Inferior parietal cortex (tissue), 1 donor: ENCODE data around the gene MACROD1.

Experiments
- DNase-seq: peaks from one replicate; pipeline ENCODE4 v3.0.0-alpha.2; 2016; ENCODE audit errors: extremely low spot score

The MACROD1 gene

GRCh38 chr11:64152841-64153691, 12.8 kb downstream of the MACROD1 start:
- DNase-seq = peak; percentile 69

GRCh38 chr11:64151337-64151736, 14.6 kb downstream of the MACROD1 start:
- DNase-seq = no peak

DNA sequence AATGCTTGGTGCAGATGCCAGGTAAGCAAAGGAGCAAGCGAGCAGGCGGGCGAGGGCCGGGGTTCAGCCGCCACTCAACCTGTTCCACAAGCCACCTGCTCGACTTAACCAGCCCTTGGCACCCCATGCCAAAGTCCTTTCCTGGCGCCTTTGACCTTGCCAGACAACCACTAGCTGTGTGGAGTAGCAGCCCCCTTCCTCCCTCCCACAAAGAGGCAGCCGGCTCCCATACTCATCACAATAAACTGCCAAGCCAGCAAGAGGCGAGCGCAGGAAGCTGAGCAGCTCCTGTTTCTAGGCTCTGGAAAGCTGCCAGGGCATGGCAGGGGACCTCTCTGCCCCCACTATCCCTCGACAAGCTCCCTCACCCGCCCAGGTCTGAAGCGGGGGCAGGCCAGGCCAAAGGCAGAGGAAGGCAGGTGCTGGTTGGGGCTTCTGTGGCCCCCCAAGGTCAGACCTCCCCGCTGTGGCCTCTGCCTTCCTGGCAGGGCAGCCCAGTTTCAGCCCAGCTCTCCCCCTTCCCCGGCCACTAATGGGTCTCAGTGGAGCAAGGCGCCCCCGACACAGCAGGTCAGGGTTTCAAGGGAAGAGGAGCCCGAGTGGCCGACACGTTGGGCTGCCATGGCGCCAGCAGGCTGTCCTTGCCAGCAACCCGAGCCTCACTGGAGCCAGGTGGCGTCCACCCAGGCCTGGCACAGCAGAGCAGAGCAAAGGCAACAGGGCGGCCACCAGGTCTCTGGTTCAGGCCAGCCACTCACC, 15.3 kb downstream of the MACROD1 start:
- DNase-seq = no peak

GRCh38 chr11:64150051-64150450, 15.9 kb downstream of the MACROD1 start:
- no peak for DNase-seq

GRCh38 chr11:64148917-64149617, 16.8 kb downstream of the MACROD1 start:
- no peak for DNase-seq

DNA sequence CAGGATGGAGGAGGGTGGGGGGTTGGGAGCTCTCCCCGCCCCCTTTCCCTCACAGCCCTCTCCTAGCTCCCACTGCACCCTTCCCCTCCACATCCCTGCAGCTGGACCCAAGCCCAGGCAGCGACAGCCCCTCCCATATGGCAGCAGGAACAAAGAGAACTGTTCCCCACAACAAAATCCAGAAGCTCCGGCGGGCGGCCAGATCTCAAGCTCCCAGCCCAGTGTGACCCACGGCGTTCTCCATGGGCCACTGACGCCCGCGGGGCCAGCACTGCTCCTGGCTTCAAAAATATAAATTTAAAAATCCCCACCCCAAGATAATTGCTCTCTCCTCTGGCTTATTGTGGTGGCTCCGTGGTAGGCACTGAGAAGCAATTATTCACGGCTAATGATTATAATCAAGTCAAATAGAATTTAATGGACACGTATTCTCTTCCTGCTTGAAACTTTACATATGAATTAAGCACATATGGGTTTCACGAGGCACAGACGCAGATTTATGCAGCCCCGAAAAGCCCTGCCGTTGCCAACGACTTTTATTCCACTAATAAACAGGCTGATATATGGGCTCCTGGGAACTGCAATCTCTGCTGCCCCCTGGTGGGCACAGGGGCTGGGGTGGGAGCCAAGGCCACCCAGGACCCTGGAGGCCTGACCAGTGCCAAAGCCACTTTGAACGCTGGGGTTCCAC, 17.5 kb downstream of the MACROD1 start:
- DNase-seq = peak; percentile 90

GRCh38 chr11:64146036-64146955, 19.6 kb downstream of the MACROD1 start:
- peak; percentile 35 for DNase-seq

GRCh38 chr11:64144587-64145472, 21.1 kb downstream of the MACROD1 start:
- no peak for DNase-seq

DNA sequence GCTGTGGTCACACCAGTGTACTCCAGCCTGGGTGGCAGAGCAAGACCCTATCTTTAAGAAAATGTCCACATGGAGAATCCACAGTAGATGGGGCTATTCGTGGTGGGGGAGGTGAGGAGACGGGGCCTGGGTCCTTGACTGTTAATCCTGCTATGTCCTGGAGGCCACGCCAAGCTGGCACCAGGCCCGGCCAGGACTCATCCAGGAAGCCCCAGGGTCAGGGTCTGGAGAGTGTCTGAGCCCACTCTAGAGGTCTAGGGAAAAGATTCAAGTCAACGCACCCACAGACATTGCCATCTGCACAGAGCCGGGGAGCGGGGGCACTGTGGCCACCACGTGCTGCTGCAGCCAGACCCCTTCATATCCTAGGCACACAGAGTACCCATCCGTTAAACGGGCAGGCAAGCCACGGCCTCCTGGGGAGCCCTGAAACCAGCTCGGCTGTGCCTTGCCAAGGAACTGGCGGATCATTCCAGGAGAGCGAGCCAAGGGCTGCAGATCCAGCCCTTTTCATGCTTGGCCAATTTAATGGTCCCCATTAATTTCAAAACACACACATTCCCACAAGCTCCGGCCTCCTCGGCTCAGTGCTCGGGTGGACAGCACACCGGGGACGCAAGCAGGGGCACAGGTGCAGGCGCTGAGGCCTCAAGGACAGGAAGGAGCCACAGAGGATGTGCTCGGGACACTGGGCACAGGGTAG, 24.7 kb downstream of the MACROD1 start:
- DNase-seq = no peak

DNA sequence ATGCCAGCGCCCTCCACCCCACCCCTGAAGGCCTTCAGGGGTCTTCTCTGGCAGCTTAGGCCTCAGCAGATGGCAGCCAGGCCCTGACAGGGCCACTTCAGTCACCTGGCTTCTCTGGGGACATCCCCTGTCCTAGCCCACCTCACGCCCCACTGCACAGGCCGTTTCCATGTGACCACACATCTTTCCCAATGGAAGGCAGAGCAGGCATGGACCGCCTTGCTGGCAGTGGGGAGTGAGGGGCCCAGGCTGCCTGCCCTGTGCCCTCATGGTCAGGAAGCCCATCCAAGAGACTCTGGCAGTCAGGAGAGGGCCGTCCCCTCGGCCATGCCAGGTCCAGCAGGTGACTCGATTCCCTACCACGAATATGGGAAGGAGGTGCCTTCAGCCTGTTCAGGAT, 25.8 kb downstream of the MACROD1 start:
- DNase-seq = no peak

GRCh38 chr11:64139049-64139448, 26.9 kb downstream of the MACROD1 start:
- no peak for DNase-seq

DNA sequence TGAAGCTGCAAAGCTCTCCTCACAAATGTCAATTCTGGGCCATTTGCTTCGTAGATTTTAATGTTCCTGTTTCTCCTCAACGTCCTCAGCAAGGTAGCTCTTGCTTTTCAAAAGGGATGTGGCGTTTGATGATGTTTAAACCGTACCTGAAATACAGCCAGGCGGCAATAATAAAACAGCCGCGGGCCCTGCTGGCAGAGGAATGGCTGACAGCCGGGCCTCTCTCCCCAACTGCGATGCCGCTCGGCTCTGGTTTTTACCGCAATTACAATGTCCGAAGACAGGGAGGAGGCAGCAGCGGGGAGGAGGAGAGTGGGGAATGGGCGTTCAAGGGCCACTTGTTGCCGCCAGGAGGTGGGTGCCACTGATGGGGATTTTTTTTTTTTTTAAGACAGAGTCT, 27.5 kb downstream of the MACROD1 start:
- no peak for DNase-seq

DNA sequence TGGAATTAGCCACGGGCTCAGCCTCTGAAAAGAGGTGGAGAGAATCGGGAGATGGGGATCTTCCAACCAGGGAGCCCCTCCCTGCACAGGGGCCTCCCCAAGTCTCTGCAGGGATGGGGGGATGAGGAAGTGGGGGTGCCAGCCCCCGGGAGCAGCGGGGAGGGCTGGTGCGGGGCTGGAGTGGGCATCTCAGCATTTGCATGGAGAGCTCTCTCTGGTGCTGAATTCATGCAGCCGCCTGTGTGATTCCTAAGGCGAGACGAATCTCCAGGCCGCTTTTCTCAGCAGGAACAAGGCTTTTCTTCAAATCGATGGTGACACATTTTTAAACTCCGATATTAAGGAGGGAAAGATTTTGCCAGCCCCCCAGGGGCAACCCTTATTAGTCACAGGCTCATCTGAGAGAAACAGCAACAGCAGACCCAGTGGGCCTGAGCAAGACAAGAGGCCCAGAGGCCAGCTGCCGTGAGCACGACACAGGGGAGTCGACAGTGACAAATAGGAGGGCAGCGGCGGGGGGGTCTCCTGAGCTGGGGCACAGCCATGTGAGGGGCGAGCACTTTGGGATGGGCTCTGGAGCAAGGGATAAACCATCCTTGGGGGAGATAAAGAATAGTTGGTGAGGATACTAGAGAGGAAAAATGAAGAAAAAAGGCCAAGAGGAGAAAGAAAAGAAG, 29.0 kb downstream of the MACROD1 start:
- no peak for DNase-seq

- no peak for DNase-seq
Measured at GRCh38 chr11:64135711-64136110, 30.2 kb downstream of the MACROD1 start.

- DNase-seq = no peak
Measured at GRCh38 chr11:64134963-64135362, 30.9 kb downstream of the MACROD1 start.

DNA sequence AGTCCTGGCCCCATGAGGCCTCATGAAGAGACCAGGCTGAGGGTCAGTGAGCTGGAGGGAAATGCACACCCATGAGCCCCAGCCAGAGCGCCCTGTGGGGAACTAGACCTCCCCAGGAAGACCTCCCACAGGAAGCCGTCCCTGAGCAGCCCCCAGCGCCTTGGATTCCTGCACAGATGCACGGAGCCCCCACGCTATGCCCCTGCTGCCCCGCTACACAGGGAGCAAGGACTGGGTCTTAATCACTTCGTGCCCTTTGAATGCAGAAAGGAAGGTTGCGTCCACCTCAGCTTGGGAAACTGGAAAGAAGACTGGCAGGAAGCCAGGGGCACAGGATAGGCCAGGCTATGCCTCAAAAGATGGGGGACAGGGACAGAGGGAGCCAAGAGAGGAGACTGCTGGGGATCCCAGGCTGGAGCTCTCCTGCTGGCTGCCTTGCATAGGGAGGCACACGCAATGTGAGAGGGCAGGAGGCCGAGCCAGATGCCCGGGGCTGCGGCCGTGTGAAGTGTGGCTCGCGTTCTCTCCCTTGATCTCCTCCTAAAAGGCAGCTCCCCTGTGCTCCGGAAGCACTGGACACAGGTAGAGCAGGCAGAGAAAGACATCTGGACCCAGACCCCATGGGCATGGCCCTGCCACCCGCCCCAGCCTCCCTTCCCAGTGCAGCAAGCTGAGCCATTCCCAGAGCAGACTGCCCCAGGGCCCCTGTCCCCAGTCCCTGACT, 32.8 kb downstream of the MACROD1 start:
- no peak for DNase-seq

- DNase-seq = no peak
Measured at GRCh38 chr11:64132191-64132771, 33.6 kb downstream of the MACROD1 start.
